Measurements from ENCODE around the gene GALNT14. TPM values are rescaled to one million over a fixed set of nuclear protein-coding genes. Genes with fewer than 3 reads are reported as not detected.

The GALNT14 gene
- total and polyA plus RNA-seq, 8 donors: 0.93 to 15.6 (median 1.4) TPM; not detected in 3

- WGBS, 5 donors: 81 to 86% (median 83%) methylated on average over 10 of the region's 10 CpGs
- Histone ChIP-seq H3K27ac (no peak overlapping the region), H3K36me3 (no peaks in the 10 kb centered on the region), H3K27me3 (no peaks in the 10 kb centered on the region), H3K9me3 (no peaks in the 10 kb centered on the region), H3K4me3 (no peak overlapping the region), H3K4me1 (no peaks in the 10 kb centered on the region)
- intact Hi-C loops (cut with DNase I; ENCODE audit: low total_unique reads): no loop called here
- DNase-seq: no peak
- TF ChIP-seq EP300 (IDR thresholded peaks at IDR 0.05) (no peak), POLR2A (IDR thresholded peaks at IDR 0.05) (no peak), POLR2AphosphoS5 (IDR thresholded peaks at IDR 0.05) (no peak)
- TF ChIP-seq, protein P1, sequence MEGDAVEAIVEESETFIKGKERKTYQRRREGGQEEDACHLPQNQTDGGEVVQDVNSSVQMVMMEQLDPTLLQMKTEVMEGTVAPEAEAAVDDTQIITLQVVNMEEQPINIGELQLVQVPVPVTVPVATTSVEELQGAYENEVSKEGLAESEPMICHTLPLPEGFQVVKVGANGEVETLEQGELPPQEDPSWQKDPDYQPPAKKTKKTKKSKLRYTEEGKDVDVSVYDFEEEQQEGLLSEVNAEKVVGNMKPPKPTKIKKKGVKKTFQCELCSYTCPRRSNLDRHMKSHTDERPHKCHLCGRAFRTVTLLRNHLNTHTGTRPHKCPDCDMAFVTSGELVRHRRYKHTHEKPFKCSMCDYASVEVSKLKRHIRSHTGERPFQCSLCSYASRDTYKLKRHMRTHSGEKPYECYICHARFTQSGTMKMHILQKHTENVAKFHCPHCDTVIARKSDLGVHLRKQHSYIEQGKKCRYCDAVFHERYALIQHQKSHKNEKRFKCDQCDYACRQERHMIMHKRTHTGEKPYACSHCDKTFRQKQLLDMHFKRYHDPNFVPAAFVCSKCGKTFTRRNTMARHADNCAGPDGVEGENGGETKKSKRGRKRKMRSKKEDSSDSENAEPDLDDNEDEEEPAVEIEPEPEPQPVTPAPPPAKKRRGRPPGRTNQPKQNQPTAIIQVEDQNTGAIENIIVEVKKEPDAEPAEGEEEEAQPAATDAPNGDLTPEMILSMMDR (IDR thresholded peaks at IDR 0.05): no peak
These were observed 272.2 kb downstream of the GALNT14 start for GRCh38 chr2:30865892-30866681.

DNA sequence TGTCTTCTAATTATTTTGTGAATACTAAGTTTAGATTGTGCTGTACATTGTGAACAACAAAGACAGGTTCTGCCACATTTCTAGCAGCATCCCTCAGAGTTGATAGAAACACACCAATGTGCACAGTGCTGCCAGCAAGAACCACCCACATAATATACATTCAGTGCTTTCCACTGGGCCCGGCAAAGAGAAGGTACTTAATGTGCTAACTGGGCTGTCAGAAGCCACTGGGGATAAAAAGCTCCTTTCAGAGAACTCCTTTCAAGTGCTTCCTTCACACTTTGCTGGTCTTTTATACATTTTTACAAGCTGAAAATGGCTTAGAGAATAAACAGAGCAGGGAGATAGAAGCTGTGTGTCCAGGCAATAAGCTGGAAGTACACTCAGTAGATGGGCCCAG, 273.0 kb downstream of the GALNT14 start:
- Histone ChIP-seq H3K4me3 (no peak overlapping the region), H3K27me3 (no peaks in the 10 kb centered on the region), H3K36me3 (no peaks in the 10 kb centered on the region), H3K9me3 (no peaks in the 10 kb centered on the region), H3K27ac (no peak overlapping the region), H3K4me1 (peaks cover 0 to 8% (median 0%) of the 10 kb centered on the region in 4 donors)
- no peak for TF ChIP-seq EP300 (IDR thresholded peaks at IDR 0.05)
- TF ChIP-seq, protein P1 (IDR thresholded peaks at IDR 0.05): no peak
- no peak for TF ChIP-seq POLR2A (IDR thresholded peaks at IDR 0.05)
- no peak for TF ChIP-seq POLR2AphosphoS5 (IDR thresholded peaks at IDR 0.05)
- intact Hi-C loops (cut with DNase I; ENCODE audit: low total_unique reads): no loop called here
- DNase-seq: no peak
- WGBS, 5 donors: 44 to 69% (median 53%) methylated on average over 1 of the region's 1 CpG

DNA sequence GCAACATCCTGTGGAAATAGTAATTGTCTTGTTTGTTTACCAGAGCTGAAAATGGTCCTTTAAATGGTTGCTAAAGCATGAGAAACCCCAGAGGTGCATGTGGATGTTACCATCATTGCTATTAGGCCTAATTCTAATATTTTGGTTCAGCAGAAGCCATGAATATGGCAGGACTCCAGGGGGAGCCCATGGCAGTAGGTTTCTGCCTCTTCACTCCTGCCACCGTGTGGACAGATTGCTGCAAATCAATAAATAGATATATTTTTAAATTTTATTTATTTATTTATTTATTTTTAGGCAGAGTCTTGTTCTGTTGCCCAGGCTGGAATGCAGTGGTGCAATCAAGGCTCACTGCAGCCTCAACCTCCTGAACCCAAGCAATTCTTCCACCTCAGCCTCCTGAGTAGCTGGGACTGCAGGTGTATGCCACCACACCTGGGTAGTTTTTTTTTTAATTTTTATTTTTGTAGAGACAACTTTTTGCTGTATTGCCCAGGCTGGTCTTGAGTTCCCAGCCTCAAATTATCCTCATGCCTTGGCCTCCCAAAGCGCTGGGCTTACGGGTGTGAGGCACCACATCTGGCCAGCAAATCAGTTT, 276.1 kb downstream of the GALNT14 start:
- Histone ChIP-seq H3K4me3 (no peak overlapping the region), H3K36me3 (no peaks in the 10 kb centered on the region), H3K4me1 (peaks cover 0 to 8% (median 0%) of the 10 kb centered on the region in 4 donors), H3K27me3 (no peaks in the 10 kb centered on the region), H3K9me3 (no peaks in the 10 kb centered on the region), H3K27ac (no peak overlapping the region)
- WGBS, 5 donors: 45 to 60% (median 52%) methylated on average over 3 of the region's 3 CpGs
- TF ChIP-seq, protein P1 (IDR thresholded peaks at IDR 0.05): peak in 5 of 7 experiments; percentile 10 to 57 (median 27)
- TF ChIP-seq POLR2A (IDR thresholded peaks at IDR 0.05): no peak
- peak; percentile 71 to 90 for DNase-seq
- intact Hi-C loops (cut with DNase I; ENCODE audit: low total_unique reads): no loop called here

DNA sequence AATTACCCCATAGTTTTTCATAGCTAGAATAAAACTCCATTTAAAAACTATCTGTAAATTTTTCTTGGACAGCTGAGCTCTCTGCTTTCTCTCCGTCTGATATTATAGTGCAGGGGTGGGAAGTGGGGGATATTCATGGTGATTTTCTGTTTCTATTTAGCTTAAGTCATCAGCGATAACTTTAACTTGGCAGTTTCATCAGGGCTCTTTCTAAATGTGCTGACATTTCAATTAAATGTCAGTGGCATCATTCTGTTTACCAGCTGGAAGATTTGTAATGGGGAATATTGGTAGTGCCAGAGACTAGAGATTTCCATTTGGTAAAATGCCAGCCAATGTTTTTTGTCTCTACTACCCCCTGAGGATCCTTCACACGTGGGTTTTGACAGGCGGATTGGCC, 277.5 kb downstream of the GALNT14 start:
- Histone ChIP-seq H3K4me3 (no peak overlapping the region), H3K9me3 (no peaks in the 10 kb centered on the region)
- 66 to 81% (median 74%) methylated on average over 4 of the region's 4 CpGs for WGBS, 5 donors

More for the DNA sequence above, 277.5 kb downstream of the GALNT14 start:
- DNase-seq: no peak
- Histone ChIP-seq H3K4me1 (peaks cover 0 to 8% (median 0%) of the 10 kb centered on the region in 4 donors), H3K36me3 (no peaks in the 10 kb centered on the region), H3K27ac (no peak overlapping the region), H3K27me3 (no peaks in the 10 kb centered on the region)
- intact Hi-C loops (cut with DNase I; ENCODE audit: low total_unique reads): no loop called here
- TF ChIP-seq, protein P1 (IDR thresholded peaks at IDR 0.05): no peak
- TF ChIP-seq POLR2AphosphoS5 (IDR thresholded peaks at IDR 0.05): no peak
- TF ChIP-seq EP300 (IDR thresholded peaks at IDR 0.05): no peak
- TF ChIP-seq POLR2A (IDR thresholded peaks at IDR 0.05): no peak

Other genes with a start within 250 kb of the GALNT14 start
- gene CAPN14, start 79.1 kb upstream of the GALNT14 start, total RNA-seq: 1 to 10 TPM in 1 of 5 donors, not detected in 4; 1.3 TPM
- gene CAPN14, start 79.1 kb upstream of the GALNT14 start, polyA plus RNA-seq: 10 to 100 TPM in 1 of 3 donors, under 1 TPM in 1, not detected in 1; 0.06 to 66.0 TPM
- 1 to 10 TPM in 3 of 5 donors, under 1 TPM in 2; 0.45 to 4.0 (median 1.7) TPM for gene EHD3, start 95.7 kb upstream of the GALNT14 start, total RNA-seq
- gene EHD3, start 95.7 kb upstream of the GALNT14 start, polyA plus RNA-seq: 1 to 10 TPM; 4.0 to 7.5 (median 6.3) TPM